SIG-M5 (cell line): ENCODE data around the gene CALHM3.

Experiments
- DNase-seq: peaks from one replicate; lab custom pipeline; 2025; lab: John Stamatoyannopoulos, UW

CALHM3 gene

GRCh38 chr10:103450201-103450695, 28.8 kb downstream of the CALHM3 start:
- DNase-seq = no peak

DNA sequence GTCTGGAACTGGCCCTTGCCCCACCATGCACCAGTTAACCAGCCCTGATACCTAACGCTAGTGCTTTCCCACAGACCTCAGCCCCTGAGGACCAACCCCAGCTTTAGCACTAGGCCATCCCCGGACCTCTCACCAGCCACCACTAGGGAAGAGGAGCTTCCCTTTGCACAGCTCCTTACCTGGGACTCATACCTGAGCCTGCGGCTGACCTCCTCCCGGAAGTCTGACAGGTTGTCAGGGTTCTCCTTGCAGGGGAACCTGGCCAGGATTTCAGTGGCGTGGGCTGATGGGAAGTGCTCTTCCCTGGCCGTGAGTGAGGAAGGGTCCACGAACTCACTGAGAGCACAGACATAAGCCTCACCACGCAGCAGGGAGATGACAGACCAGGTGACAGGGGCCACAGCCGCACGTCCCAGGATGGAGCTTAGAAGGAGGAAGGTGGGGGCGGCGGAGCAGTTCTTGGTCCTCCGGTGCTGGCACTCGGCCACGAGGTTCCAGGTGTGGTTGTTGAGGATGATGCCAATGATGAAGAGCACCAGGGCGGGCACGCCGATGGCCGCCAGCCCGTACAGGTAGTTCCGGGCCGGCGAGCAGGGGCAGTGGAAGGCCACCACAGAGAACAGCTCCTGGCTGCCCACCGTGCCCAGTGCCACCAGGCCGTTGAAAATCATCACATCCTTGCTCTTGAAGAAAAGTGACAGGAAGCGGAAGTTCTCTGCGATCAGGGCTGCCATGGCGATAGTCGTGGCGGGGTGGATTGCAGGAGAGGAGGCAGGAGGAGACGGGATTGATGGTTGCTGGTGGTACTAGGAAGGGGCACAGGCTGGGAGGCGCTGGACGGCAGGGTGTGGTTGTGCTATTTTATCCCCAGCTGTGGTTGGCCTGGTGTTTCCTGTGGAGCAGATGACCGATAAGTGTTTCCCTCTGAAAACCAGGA, 29.6 kb downstream of the CALHM3 start:
- DNase-seq = no peak

DNA sequence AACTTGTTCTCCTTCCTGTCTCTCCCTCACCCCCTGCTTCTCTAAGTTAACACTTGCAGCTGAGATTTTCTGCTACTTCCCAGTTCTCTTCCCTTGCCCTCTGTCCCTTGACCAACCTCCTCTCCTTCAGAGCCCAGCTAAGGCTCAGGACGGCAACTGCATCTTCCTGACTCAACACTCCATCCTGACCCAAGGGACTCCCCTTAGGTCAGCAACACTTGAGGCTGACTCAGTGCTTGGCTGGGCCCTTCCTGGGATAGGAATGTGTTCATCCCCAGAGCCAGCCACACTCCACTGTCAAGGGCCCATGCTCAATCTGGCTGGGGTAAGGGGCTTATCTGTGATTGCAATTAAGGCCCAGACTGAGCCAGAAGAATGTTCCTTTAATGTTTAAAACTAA, 30.3 kb downstream of the CALHM3 start:
- DNase-seq = no peak

GRCh38 chr10:103447187-103447586, 31.9 kb downstream of the CALHM3 start:
- DNase-seq = no peak

DNA sequence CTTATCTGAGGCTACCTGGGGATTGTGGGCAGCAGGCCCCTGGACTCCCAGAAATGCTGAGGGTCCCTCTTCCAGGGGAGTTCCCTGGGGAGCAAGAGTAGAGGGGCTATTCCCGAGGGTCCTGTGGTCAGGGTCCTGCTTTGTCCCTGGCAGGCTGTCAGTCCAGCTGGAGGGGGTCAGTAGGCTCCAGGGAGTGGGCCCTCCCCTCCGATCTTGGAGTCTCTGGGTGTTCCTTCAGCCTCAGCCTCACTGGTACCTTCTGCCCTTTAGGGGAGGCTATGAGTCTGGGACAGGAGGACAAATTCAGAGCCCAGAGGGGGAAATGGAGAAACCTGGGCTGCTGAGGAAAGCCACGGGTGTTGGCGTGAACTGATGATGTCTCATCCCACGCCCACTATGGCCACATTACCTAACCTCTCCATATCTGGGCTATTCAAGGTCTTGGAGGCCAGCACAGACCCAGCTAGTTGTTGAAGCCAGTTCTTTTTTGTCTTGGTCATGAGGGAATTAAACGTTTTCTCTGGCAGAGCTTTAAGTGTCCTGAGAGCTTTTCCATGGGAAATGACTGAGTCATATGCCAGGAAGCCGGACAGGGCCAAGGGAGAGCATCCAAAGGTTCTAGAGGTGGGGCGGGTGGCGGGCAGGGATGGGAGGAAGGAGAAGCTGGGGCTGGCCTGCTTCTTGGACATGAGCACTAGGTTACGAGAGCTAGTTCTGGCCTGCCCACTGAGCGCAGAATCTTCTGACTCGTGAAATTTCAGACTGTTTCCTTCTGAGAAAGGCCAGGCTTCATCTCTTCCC, 33.1 kb downstream of the CALHM3 start:
- no peak for DNase-seq

DNA sequence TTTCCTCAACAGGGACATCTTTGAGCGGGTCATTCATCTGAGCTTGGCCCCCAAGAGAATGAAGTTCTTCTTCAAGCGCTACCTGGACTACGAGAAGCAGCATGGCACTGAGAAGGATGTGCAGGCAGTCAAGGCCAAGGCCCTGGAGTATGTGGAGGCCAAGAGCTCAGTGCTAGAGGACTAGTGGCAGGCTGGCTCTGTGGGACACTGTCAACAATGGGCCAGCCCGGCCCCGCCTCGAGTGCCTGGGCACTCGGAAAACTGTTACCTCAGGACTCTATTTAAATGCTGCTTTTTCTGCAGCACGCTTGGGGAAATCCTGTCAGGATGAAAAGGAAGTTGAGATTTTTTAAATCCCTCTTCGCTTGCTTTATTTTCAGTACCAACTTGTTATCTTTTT, 33.7 kb downstream of the CALHM3 start:
- DNase-seq = no peak

- no peak for DNase-seq
Observed at GRCh38 chr10:103444478-103444877, 34.6 kb downstream of the CALHM3 start.

DNA sequence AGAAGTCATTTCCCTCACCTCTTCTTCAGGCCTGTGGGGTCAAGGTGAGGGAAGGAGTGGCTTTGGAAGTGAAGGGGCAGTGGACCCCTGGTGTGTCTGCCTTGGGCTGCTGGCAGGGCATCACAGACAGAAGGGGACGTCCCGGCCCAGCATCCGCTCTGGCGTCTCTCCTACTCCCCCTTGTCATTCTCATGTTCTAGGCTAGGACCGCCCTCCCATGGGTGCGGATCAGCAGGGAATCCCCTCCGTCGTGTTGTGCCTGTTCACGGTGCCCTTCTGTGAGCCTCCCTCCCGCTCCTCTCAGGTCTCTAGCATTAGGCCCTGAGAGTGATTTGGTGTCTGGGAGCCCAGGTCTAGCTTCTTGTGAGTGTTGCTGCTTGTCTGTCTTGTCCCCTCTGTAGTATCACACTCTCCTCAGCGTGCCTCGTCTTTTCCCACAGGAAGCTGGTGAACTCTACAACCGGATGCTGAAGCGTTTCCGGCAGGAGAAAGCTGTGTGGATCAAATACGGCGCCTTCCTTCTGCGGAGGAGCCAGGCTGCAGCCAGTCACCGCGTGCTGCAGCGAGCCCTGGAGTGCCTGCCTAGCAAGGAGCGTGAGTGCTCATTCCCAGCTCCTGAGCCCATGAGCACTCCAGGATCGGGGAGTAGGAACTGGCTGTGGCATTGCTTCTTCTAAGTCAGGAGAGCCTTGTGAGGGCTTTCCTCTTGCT, 35.4 kb downstream of the CALHM3 start:
- DNase-seq = no peak

GRCh38 chr10:103442031-103442461, 37.0 kb downstream of the CALHM3 start:
- no peak for DNase-seq

DNA sequence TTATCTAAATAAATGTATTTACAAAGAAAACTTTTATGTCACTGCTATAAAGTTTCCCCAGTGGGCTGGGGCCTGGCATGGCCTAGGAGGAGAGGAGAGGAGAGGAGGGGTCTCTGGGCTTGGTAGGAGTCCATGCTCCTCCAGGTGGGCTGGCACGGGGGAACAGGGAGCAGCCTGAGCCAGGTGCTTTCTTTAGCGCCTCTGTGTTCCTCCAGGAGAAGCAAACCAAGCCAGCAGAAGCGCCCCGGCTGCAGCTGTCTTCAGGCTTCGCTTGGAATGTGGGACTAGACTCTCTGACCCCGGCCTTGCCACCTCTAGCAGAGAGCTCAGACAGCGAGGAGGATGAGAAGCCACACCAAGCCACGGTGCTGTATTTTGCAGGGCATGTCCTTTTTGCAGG, 37.4 kb downstream of the CALHM3 start:
- DNase-seq = no peak

GRCh38 chr10:103441206-103441605, 37.8 kb downstream of the CALHM3 start:
- no peak for DNase-seq

DNA sequence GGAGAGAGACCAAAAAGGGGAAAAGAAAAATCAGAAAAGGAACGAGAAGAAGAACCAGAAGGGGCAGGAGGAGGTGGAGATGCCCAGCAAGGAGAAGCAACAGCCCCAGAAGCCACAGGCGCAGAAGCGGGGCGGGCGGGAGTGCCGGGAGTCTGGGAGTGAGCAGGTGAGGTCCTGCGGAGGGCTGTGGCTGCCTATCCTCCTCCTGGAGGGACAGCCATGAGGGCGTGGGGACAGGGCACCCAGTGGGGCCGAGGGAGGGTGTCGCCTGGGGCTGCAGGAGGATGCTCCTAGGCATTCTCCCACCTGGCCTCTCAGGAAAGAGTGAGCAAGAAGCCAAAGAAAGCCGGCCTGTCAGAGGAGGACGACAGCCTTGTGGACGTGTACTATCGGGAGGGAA, 38.6 kb downstream of the CALHM3 start:
- no peak for DNase-seq

DNA sequence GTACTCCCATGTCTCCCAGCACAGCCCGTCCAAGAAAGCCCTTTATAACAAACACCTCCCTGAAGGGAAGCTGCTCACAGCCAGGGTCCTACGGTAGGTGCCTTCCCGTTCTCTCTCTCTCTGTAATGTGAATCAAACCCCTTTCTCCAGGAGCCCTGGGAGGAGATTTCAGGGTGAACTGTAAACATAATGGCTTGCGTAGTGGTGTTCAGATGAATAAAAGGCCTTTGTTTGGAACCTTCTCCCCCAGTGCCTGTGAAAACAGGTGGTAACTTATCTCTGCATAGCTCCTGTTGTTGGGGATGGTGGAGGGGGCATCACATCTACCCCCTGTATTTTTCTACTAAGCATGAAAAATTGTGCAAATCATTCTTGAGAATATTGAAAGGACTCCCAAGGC, 39.3 kb downstream of the CALHM3 start:
- DNase-seq = no peak

DNA sequence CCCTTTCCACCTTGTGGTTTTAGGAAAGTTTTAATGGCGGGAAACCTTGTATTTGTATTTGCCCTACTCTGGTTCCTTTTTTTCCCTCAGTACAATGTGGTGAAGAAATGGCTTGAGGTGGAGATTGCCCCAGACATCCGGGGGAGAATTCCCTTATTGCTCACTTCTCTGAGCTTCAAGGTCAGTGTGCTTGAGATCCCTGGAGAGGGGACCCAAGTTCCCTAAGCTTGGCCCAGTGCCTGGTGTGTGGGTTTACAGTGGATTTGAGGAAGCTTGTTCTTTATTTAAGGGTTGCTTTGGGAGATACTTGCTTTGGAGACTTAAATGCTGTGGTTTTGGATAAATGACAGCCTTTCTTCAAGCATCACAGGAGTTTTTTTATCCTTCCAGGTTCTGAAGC, 45.2 kb downstream of the CALHM3 start:
- DNase-seq = no peak

DNA sequence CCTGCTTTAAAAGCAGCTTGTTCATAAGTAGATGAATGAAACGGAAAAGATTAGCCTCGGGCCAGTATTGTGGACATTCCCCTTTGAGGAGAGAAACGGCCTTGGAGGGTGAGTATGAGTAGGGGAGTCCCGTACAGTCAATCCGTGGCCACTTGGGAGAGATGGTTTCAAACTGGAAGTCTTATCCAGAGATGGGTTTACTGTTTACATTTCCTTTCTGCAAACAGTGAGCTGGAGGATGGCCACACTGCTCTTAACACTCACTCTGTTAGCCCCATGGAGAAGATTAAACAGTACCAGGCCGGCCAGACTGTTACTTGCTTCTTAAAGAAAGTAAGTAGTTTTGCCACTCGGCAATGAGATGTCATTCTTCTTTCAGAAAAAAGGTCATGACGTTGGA, 47.1 kb downstream of the CALHM3 start:
- no peak for DNase-seq

GRCh38 chr10:103429647-103430046, 49.4 kb downstream of the CALHM3 start:
- no peak for DNase-seq

DNA sequence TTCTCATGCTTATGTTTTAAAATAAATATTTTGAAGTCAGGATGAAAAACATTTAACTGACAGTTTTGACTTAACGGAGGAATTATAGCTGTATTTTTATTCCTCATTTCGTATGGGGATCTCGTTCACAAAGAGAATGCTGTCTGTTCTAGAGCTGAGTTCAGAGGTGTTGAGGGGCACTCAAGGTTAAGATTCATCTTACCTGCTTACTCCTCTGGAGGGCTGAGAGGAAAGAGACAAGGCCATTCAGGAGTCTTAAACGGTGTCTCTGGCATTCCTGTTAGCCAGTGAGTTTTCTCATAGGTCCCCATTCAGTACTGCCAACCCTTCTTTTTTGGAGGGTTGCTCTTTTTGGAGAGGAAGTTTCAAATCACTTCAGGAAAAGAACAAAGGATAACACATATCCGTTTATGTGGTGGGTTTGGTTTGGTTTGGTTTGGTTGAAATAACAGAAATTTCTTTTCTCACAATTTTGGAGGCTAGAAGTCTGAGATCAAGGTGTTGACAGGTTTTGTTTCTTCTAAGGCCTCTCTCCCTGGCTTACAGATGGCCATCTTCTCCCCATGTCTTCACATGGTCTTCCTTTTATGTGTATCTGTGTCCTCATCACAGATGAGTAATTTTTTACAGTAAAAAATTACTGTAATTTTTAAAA, 49.9 kb downstream of the CALHM3 start:
- no peak for DNase-seq

GRCh38 chr10:103427866-103428265, 51.2 kb downstream of the CALHM3 start:
- DNase-seq = no peak

GRCh38 chr10:103423748-103424147, 55.3 kb downstream of the CALHM3 start:
- no peak for DNase-seq
